Measurements from ENCODE around the gene NOTCH1.

The NOTCH1 gene

DNA sequence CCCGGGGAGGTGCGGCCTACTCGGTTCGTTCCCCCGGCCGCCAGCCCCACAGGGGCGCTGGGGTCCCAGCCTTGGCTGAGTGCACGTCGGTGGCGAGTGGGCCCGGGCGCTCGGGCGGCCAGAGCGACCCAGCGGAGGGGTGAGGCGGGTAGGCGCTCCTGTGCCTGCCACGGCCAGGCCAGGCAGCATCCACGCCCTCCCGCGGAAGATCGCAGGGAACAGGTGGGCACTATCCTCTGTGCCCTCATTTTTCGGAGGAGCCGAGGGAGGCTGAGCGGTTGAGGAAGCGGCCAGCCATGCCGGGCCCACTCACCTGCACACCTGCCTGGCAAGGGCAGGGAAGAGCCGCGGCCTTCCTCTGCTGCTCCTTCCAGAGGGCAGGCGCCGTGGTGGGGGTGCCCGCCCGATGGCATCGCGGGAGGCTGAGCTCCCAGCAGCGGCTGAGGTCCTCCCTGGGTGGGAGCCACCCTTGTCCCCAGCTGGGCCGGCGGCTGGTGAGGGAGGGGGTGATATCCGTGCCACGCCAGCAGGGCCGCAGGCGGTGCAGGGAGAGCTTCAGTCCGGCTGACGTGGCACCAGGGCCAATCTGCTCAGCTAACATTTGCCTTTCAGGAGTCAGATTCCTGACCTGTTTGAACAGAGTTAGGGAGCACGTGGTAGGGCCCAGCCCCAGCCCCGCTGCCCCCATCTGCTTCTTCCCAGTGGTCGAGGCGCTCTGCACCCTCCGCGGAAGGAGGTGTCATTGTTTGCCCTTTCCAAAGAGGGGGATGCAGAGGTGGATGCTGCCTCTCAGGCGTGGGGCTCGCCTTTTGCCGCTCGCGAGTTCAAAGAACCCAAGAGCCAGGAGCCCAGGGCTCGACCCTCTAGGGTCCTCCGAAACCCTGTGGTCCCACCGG is 61.4 kb downstream of the NOTCH1 start:
- no peak for DNase-seq (ENCODE audit: low spot score)

DNA sequence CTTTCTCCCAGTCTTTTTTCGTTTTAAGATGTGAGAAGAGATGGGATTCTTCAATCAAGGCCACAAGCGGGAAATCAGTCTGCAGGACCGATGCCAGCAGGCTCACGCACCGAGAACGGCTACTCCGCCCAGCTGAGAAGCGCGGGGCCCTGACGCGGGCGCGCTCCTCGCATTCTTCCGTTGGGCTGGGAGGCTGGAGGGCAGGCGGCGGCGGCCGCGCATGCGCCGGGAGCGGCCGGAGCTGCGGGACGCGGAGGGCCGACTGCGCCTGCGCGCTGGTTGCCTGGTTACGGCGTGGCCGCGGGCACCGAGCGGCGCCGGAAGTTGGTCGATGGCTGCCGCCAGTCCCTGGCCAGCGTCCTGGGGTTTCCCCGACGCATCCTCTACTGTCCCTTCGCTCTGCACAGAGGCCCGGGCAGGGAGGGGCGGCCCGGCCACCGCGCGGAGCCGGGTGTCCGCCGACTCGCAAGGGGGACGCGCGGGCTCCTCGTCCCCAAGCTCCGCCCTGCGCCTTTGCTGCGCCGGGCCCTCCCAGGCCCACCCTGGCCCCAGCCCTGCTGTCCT is 62.2 kb downstream of the NOTCH1 start:
- DNase-seq (ENCODE audit: low spot score), result peak; percentile 91

DNA sequence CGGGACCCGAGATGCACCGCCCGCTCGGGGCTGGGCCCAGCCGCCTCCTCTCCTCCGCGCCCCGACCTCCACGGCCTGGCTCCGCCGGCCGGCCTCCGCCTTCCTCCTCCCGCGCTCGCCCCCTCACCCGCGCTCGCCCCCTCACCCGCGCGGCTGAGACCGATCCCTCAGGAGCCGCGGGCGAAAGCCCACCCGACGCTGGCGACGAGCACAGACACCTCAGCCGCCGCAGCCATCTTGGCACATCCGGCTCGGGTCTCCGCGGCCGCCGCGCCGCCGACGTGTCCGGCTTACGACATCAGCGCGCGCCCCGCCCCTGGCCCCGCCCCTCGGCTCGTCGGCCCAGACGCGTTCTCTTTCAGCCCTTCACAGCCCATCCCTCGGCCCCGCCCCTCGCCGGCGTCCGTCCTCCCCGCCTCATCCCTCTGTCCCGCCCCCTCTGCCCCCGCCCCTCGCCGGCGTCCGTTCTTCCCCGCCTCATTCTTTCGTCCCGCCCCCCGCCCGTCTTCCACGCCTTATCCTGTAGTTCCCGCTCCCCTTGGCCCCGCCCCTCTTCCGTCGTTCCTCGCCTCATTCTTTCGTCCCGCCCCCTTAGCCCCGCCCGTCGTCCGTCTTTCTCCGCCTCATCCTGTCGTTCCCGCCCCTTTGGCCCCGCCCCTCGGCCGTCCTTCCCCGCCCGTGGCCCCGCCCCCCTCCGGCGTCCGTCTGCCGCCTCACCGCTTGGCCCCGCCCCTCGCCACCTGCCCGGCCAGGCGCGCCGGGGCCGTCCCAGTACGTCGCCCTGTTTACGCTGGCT is 62.9 kb downstream of the NOTCH1 start, which contains the start of gene SEC16A:
Gene SEC16A, minus strand, starts transcription at position 248 of the 796 bp plus-strand sequence. CDS start 5,425 bp downstream, outside the sequence.
- peak; percentile 99 for DNase-seq (ENCODE audit: low spot score)

DNA sequence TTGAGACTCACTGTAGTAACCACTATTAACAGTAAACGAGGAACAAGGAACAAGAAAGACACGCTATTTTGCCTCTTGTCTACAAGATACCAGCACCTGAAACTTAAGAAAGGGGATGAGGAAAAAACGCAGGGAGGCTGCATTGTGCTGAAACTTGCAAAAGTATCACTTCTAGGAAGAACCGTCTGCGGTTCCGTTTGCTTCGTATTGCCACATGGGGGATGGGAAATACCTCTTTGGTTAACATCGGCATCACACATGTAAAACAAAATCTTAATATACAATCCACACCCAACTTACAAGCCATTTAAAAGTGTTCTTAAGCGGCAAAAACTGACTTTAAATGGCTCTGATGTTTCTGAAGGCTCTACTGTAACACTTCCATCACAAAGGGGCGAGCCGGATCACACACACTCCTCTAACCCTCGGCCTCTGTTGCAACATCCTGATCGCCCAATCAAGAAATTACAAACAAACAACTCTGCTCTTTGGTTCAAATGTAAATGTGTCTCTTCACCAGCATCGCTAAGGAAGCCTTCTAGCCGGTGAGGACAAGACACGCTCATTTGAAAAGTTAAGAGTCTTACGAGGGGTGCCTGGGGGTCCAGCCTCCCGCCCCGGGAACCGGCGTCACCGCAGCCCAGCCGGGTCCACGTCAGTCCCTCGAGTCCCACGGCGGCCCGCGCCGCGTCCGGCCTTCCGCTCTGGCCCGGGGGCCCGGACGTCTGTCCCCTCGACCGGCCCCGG is 63.6 kb downstream of the NOTCH1 start:
- DNase-seq (ENCODE audit: low spot score), result no peak

DNA sequence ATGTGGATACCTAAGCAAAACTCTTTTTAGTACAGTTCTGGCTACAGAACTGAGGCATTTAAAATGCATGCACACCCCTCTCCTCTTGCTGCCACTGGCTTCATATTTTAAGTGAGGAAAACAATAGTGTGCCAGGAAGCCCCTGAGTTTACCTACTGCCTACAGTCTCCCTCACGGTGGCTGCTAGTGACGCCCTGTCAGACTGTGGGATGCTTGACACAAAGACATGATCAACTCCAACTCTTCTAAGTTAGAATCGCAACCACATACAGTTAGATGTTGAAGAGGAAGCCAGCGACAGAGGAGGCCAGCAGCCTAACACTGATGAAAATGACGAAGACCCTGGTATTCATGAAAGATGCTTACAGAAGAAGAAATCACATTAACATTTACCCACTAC is 64.3 kb downstream of the NOTCH1 start:
- DNase-seq (ENCODE audit: low spot score), result no peak

DNA sequence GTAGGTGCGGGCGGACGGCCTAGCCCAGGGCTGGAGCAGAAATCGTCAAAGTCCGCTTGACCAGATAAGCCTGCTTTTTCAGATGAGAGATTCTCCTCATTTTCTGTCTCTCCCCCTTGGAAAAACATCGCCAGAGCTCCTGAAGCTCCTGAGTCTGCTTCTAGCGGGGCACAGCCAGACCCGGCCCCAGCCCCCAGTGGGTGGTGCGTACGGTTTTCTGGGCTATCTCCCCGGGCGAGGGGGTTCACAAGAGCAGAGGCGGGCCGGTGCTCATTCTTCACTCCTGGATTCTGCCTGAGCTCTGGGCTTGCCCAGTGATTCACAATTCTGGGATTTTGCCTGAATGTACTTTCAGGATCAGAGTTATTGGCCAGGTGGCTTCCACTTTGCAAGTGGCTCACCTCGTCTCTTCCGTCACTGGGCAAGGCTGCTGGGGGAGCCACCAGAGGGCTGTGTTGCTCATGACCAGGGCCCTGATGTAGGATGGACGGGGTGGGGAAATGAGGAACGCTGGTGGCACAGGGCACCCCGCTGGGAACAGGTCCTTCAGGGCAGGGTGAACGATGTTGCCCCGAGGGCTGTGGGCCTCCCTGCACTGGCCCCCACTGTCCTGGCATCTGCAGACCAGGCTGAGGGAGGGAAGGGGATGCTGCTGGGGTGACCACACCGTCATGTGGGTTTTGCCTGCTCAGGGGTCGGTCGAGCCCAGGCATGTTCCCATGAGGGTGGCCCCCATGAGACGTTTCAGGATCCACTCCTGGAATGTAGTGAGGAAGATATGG is 69.3 kb downstream of the NOTCH1 start:
- DNase-seq (ENCODE audit: low spot score), result no peak

DNA sequence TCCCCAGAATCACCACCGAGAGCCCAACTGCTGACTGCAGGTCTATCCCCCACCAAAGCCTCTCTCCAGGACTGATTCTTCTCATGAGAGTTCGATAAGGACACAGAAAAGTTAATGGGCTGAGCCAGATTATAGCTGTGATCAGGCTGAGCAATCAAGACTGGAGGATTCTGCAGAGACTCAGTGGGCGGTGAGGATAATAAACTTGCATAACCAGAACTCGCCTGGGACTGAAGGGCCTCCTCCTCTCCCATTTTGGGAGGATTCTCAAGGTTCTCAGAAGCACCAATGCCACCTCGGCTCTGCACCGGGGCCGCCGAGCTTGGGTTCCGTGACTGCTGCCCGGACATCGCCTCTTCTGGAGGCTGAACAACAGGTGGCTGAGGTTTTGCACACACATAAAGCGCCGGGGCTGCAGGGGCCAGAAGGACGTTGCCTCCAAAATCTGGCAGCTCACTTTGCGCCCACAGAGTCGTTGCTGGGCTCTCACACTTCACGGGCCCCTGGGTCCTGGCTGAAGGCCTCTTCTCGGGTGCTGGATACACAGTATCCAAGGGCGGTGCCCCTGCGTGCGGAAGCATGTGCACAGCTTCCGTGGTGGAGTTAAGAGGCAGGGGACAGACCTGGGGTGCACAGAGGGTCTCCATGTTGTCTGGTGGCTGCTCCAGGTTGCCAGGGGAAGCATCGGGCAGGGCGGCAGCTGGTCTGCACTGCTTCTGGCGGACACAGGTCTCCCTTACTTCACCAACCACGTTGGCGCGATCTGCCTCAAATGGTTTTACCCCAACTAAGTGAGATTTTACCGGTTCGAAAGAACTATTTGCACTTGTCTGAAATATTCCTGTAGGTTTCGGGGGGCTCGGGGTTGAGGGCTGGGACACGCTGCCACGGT is 70.6 kb downstream of the NOTCH1 start:
- no peak for DNase-seq (ENCODE audit: low spot score)

DNA sequence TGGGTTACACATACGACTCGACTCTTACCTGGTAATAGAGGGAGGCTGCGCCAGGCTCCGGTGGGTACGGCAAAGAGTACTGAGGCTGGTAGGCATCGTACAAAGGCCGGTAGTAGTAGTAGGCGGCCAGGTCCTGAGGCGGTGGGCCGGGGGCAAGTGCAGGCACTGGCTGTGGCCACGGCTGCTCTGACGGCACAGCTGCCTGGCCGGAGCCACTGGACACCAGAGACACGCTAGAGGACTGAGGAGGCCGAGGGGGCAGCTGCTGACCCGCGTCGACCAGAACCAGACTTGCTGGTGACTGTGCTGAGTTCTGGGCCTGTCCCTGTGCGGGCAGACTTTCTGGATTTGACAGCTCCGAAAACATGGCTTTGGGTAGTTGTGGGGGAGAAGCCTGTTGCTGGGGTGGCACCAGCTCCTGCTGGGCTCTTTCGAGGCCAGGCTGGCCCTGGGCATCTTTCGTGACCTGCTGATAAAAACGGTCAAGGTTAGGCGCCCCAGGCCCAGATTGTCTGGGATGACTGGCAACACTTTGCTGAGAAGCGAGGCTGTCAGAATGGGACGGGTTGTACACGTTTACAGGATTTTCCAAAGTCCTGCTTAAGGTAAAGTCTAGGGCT is 71.7 kb downstream of the NOTCH1 start:
- DNase-seq (ENCODE audit: low spot score), result no peak

DNA sequence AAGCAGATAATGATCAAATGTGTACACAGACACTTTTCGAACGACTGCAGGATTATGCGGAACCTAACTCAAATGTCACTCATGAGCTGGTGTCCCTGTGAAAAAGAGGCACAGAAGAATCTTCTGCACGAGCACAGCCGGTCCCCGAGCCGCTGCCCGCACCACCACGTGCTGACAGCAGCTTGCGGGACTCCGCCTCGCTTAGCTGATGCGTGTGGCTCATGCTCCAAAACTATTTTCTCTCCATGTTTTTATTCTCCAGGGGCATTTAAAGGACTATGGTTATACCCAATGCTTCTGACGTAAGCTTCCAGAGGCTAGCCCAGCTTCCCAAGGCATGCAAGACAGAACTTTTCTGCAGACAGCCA is 72.5 kb downstream of the NOTCH1 start:
- no peak for DNase-seq (ENCODE audit: low spot score)

DNA sequence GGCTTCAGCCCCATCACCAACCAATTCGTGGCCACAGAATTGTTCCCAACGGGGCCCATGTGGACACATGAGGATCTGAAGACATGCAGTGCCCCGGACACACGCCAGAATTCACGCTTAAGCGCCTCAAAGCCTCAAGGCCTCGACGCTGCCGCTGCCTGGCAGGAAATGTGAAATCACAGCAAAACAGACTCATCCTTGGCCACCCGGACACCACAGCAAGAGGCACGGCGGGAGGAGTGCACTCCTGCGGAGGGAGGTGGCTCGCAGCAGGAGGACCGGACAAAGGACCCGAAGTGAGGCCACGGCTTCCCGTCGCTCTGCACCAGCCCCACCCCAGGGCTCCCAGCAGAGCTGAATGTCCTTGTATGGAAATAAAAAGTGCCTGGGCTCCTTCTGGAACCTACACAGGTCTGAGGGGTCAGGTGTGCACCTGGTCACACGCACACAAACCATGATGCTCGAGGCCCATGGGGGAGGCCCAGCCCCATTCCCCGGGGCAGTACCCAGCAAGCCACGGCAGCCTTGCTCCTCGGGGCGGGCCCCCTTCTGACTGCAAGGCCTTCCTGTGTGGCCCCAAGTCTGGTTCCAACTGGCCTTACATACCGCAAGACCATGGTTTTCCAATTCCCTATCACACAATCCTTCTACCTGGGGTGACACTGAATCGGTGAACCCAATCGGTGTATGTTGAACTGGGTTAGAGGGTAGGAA is 73.1 kb downstream of the NOTCH1 start:
- no peak for DNase-seq (ENCODE audit: low spot score)

DNA sequence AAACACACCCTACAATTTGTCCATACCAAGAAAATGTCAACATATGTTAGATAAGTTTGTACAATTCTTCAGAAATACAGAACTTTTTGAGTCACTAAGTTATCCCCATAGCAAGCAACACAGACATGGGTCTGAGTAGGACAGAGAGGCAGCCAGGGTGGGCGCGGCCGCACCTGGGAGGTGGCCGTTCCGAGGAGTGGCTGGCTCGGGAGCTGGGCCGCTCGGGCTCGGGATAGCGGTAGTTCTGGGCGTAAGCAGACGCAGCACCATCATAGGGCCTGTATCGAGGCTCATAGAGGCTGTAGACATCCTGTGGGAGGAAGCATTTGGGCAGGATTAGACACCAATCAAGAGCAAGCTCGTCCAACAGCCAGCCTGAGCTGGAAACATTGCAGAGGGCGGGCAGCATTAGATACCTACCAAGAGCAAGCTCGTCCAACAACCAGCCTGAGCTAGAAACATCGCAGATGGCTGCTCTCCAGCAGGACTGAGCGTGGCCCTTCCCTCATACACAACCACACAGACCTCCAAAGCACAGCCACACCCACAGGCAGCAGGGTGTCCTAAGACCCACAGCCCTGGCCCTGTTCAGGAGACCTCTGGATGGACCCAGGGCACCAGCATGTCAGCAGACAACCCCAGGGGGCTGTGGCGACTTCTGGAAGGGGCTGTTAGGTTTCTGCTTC is 73.9 kb downstream of the NOTCH1 start:
- DNase-seq (ENCODE audit: low spot score), result no peak

DNA sequence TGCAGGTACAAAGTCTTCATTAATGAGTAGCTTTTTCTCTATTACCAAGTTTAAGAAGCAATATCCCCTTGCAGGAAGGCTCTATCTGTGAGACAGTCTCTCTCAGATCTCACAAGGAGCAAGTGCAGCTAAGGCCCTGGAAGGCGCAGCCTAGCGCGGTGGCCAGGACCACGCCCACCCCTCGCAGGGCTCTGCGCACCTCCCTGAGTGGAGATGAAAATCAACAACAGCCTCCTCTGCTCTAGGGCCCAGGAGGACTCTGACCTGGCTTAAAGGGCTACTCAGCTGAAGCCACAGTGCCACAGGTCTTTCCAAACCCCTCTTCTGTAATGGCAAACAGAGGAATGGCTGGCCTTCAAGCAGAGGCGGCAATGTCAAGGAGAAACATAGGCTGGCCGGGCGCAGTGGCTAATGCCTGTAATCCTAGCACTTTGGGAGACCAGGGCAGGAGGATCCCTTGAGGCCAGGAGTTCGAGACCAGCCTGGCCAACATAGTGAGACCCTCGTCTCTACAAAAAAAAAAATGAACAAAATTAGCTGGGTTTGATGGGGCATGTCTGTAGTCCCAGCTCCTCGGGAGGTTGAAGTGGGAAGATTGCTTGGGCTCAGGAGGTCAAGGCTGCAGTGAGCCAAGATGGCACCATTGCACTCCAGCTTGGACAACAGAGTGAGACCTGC is 74.9 kb downstream of the NOTCH1 start:
- DNase-seq (ENCODE audit: low spot score), result no peak

DNA sequence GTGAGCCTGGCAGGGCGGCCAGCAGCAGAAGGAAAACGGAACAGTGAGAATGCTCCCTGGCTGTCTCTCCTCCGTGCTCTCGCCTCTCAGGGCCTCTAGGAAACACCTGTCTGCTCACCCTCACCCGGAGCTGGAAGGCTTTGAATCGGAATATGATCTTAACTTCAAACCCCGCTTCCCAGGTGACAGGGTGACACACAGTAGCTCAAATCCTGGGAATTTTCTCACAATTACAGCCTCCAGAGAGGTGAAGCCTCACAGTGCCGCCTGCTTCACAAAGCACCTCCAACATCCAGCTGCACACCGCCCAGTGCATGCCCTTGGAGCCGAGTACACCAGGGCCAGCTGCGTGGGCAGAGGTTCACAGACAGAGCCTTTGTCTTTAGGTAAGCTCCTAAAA is 75.5 kb downstream of the NOTCH1 start:
- no peak for DNase-seq (ENCODE audit: low spot score)

DNA sequence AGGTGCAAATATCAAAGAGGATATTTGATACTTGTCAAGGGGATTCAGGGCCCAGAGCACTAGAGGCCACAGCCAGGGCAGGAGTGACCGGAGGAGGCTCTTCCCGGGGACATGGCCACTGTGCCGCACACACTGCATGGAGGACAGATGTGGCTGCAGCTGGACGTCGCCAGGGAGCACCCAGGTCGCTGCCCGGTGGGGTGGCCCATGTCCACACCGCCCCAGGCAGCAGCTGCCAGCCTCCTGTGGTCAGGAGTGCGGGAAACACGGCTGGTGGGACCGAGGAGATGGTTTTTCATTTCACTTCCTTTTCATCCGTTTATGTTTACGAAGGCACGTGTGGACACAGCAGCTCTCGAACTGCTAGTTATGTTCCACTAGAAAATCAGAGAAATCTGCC is 78.1 kb downstream of the NOTCH1 start:
- no peak for DNase-seq (ENCODE audit: low spot score)

DNA sequence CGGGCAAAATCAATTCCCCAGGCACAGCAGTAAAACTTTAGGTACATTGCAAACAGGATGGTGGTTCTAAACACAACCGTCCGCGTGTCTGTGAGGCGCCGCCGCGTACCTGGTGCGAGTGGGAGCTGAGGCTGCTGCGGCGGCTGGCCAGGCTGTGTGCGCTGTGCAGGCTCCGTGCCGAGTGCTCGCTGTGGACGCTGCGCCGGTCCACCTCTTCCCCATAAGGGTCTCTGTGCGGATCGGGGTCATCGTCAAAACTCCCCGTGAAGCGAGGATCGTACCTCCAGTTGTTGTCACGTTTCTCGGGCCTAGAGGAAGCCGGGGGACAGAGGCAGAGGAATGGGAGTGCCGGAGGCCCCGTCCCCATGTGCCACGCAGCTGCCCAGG is 79.7 kb downstream of the NOTCH1 start:
- DNase-seq (ENCODE audit: low spot score), result no peak

DNA sequence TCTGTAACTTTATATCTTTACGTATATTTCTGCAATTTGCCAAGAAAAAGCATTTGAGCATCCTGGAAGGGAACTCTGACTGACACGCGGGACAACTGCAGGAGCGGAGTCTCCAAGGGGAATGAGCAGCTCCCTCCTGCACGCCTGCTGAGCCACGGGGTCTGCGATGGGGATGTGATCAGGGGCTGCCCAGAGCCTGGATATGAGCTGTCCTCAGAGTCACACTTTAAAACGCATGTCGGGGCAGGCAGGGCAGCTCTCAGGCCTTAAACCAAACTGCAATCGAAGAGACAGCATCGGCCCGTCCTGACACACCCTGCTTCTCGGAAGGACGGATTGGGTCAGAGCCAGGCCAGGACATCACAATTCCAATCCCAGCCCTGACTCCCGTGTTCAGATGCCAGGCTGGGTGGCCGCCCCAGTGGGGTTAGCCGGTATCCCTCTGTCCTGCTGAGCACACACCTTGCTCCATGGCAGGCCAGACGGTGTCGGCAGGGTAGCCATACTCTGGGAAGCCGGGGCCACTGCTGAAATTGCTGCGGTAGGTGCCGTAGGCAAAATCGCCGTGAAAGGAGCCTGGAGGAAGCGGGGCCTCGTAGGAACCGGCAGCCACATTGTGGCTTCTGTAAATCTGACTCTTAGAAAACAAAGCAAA is 80.2 kb downstream of the NOTCH1 start:
- no peak for DNase-seq (ENCODE audit: low spot score)

DNA sequence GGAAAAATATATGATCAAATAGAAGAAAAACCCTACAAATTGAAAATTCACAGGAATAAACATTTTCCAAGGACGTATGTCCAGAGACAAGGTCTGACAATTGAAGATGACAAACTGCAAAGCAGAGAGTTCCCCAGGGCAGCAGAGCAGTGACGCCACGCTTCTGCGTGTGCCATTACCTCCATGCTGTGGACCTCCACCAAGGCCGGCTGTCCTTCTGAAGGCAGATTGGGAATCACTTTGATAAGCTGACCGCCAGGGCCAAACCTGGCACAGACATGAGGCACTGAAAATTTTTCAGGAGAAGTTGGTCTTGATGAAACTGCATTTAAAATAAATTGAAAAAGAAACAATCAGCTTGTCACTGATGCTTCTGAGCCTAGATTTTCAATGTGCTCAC is 81.6 kb downstream of the NOTCH1 start:
- DNase-seq (ENCODE audit: low spot score), result no peak
